Activated T-helper 2 cell treated with anti-CD3 and anti-CD28 coated beads, Interferon-gamma antibody, Interleukin-2, Interleukin-4, amounts not matched to agents 10 μg/mL and 5 μg/mL and 100 μg/mL, durations not matched to agents 14 hours and 24 hours and 36 hours (primary cell): ENCODE results near the gene SGPL1. TPM values are rescaled to one million over a fixed set of nuclear protein-coding genes. Genes with fewer than 3 reads are reported as not detected.
"Not testable (repeated sequence)": the region's sequence is repeated elsewhere in the genome, so short reads cannot be mapped to it uniquely, and the experiment has no call there.

Experiments used
- DNase-seq: peaks from one replicate; pipeline ENCODE4 v3.0.0; 2021; ENCODE audit warnings: low spot score
- H3K27ac Mint-ChIP-seq: one replicate; pipeline ENCODE4 v1.8.0; 2021; ENCODE audit warnings: mixed read lengths
- H3K27me3 Mint-ChIP-seq: one replicate; pipeline ENCODE4 v1.8.0; 2021; ENCODE audit warnings: low read depth, mixed read lengths
- H3K36me3 Mint-ChIP-seq: one replicate; pipeline ENCODE4 v1.8.0; 2021; ENCODE audit warnings: low read depth, mixed read lengths
- H3K4me1 Mint-ChIP-seq: one replicate; pipeline ENCODE4 v1.8.0; 2021; ENCODE audit warnings: low read depth, mixed read lengths
- H3K4me3 Mint-ChIP-seq: one replicate; pipeline ENCODE4 v1.8.0; 2021; ENCODE audit warnings: low read depth, mild to moderate bottlenecking, moderate library complexity, mixed read lengths
- H3K9me3 Mint-ChIP-seq: one replicate; pipeline ENCODE4 v1.8.0; 2021; ENCODE audit warnings: mixed read lengths
- intact Hi-C: fragments of 100-400 bp; cut with micrococcal nuclease; formaldehyde crosslinking; loops from one replicate; pipeline ENCODE4 v1.15.1; 2023
- total RNA-seq: library from RNA; stranded (reverse); gene quantifications from 2 replicates; pipeline ENCODE4 v1.2.3, GENCODE V29; 2022

Gene SGPL1
- total RNA-seq, 1 donor from 2014 or later = 124 TPM

DNA sequence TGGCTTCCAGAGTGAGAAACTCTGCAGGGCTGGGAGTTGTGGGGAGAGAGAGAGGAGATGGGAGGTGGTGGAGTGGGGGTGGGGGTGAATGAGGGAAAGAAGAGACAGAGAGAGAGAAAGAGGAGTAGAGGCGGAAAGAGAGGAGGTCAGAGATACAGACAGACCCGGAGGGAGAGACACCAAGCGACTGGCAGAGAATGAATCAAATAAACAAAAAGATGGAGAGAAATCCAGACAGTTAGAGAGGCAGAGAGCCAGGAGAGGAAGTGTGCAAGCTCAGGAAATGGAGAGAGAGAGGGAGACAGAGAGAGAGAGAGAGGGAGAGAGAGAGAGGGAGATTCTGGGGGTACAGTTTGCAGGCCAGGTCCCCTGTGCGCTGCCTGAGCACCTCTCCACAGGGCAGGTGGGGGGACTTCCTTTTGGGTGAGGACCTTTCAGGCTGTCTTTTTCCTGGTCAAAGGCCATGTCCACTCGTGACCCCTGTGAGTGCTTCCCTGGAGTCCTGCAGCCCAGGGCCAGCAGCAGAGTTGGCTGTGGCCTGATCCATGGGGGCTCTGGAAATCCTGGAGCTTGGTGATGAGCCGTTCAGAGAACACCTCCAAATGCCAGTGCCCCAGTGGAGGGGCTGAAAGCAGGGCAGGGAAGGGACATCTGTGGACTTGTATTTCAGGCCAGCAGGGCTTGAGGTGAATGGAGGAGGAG, 97.6 kb downstream of the SGPL1 start:
- no peaks in the 10 kb centered on the region for H3K27me3 Mint-ChIP-seq
- no peaks in the 10 kb centered on the region for H3K36me3 Mint-ChIP-seq
- intact Hi-C loops = no loop called here
- H3K4me1 Mint-ChIP-seq = no peaks in the 10 kb centered on the region
- DNase-seq = no peak
- no peaks in the 10 kb centered on the region for H3K9me3 Mint-ChIP-seq
- no peak overlapping the region for H3K27ac Mint-ChIP-seq
- no peak overlapping the region for H3K4me3 Mint-ChIP-seq

- Mint-ChIP-seq H3K27ac (no peak overlapping the region), H3K36me3 (no peaks in the 10 kb centered on the region)
Measured at GRCh38 chr10:70913893-70914240, 98.1 kb downstream of the SGPL1 start.

GRCh38 chr10:70914316-70914864, 98.6 kb downstream of the SGPL1 start:
- no peaks in the 10 kb centered on the region for H3K36me3 Mint-ChIP-seq
- intact Hi-C loops = no loop called here

More at GRCh38 chr10:70913893-70914240, 98.1 kb downstream of the SGPL1 start:
- no peak for DNase-seq
- Mint-ChIP-seq H3K27me3 (no peaks in the 10 kb centered on the region), H3K4me3 (no peak overlapping the region), H3K9me3 (no peaks in the 10 kb centered on the region), H3K4me1 (no peaks in the 10 kb centered on the region)
- intact Hi-C loops = no loop called here

DNA sequence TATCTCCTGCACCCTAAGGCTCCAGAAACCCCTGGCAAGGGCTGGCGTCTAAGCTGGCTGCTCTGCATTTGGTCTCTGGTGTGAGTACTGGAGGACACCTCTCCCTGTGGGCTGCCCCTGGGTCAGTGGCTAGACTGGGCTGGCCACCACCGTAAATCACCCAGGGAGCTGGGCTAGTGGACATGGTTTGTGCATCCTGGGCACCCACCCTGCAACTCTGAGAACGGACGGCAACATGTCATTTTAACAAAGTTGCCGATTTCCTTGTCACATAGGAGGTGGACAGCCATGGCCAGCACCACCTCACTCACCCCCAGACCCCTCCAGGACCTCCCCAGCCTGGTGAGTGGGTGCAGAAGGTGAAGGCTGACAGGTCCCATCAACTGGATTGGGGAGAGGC, 99.5 kb downstream of the SGPL1 start:
- Mint-ChIP-seq H3K4me3 (no peak overlapping the region), H3K9me3 (no peaks in the 10 kb centered on the region), H3K4me1 (no peaks in the 10 kb centered on the region), H3K27me3 (no peaks in the 10 kb centered on the region), H3K36me3 (no peaks in the 10 kb centered on the region), H3K27ac (no peak overlapping the region)
- intact Hi-C loops = no loop called here
- no peak for DNase-seq

More at GRCh38 chr10:70914316-70914864, 98.6 kb downstream of the SGPL1 start:
- Mint-ChIP-seq H3K9me3 (no peaks in the 10 kb centered on the region), H3K27ac (no peak overlapping the region), H3K4me3 (no peak overlapping the region), H3K27me3 (no peaks in the 10 kb centered on the region), H3K4me1 (no peaks in the 10 kb centered on the region)
- no peak for DNase-seq

GRCh38 chr10:70915806-70916205, 100.1 kb downstream of the SGPL1 start:
- no peaks in the 10 kb centered on the region for H3K36me3 Mint-ChIP-seq
- H3K27me3 Mint-ChIP-seq = no peaks in the 10 kb centered on the region
- no peak overlapping the region for H3K4me3 Mint-ChIP-seq
- H3K27ac Mint-ChIP-seq = no peak overlapping the region
- DNase-seq = no peak
- H3K4me1 Mint-ChIP-seq = no peaks in the 10 kb centered on the region
- intact Hi-C loops = no loop called here
- no peaks in the 10 kb centered on the region for H3K9me3 Mint-ChIP-seq

DNA sequence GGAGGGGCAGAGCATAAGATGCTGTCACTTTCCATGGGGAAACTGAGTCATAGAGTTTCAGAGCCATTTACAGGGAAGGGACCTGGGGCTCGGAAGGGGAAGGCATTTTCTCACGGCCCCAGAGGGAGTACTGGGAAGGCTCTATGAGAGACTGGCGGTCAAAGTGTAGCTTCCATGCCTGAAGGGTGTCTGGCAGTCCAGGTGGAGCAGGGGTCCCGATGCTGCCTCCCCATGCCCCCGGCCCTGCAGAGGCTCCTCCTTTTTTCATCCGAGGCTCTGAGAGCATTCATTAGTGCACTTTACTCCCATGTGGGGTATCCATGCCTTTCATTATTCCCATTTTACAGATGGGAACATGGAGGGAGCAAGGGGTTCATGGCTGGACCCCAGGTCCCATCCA, 100.5 kb downstream of the SGPL1 start:
- no peaks in the 10 kb centered on the region for H3K27me3 Mint-ChIP-seq
- DNase-seq = no peak
- no peak overlapping the region for H3K27ac Mint-ChIP-seq
- no peaks in the 10 kb centered on the region for H3K36me3 Mint-ChIP-seq
- H3K4me3 Mint-ChIP-seq = no peak overlapping the region
- intact Hi-C loops = no loop called here
- H3K4me1 Mint-ChIP-seq = no peaks in the 10 kb centered on the region
- no peaks in the 10 kb centered on the region for H3K9me3 Mint-ChIP-seq

- H3K9me3 Mint-ChIP-seq = no peaks in the 10 kb centered on the region
Measured at GRCh38 chr10:70917226-70917625, 101.5 kb downstream of the SGPL1 start.

GRCh38 chr10:70917635-70918034, 101.9 kb downstream of the SGPL1 start:
- H3K36me3 Mint-ChIP-seq = no peaks in the 10 kb centered on the region
- H3K27ac Mint-ChIP-seq = no peak overlapping the region
- H3K27me3 Mint-ChIP-seq = no peaks in the 10 kb centered on the region
- H3K9me3 Mint-ChIP-seq = no peaks in the 10 kb centered on the region
- H3K4me1 Mint-ChIP-seq = no peaks in the 10 kb centered on the region
- no peak overlapping the region for H3K4me3 Mint-ChIP-seq
- DNase-seq = no peak
- intact Hi-C loops = no loop called here

More at GRCh38 chr10:70917226-70917625, 101.5 kb downstream of the SGPL1 start:
- Mint-ChIP-seq H3K4me1 (no peaks in the 10 kb centered on the region), H3K27me3 (no peaks in the 10 kb centered on the region), H3K27ac (no peak overlapping the region), H3K4me3 (no peak overlapping the region), H3K36me3 (no peaks in the 10 kb centered on the region)
- intact Hi-C loops = no loop called here
- DNase-seq = no peak

- Mint-ChIP-seq H3K27me3 (peaks cover 3% of the 10 kb centered on the region), H3K4me1 (no peaks in the 10 kb centered on the region), H3K4me3 (no peak overlapping the region), H3K9me3 (no peaks in the 10 kb centered on the region), H3K36me3 (no peaks in the 10 kb centered on the region), H3K27ac (no peak overlapping the region)
- intact Hi-C loops = no loop called here
- DNase-seq = no peak
Measured at GRCh38 chr10:70918851-70919530, 103.2 kb downstream of the SGPL1 start.

- H3K4me1 Mint-ChIP-seq, H3K27ac Mint-ChIP-seq, intact Hi-C loops, DNase-seq, H3K27me3 Mint-ChIP-seq, H3K9me3 Mint-ChIP-seq, H3K36me3 Mint-ChIP-seq, H3K4me3 Mint-ChIP-seq: not testable (repeated sequence)
Measured at GRCh38 chr10:70919906-70920305, 104.2 kb downstream of the SGPL1 start.

DNA sequence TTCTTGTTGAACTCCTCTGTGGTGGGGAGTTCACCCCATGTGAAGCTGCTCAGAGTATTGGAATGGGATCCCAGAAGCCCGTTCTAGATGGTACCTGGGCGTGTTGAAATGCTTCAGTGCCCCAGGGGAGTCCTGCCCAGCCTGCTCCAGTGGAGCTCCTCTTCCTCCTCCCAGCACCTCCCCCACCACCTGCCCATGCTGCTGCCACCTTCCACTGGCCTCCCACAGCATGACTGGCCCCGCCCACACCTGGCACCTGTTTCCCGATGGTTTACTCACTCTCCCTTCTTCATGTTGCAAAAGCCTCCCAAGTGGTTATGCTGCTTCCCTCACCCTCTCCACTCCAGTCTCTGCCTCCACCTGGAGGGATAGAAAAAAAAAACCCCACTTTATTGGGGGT, 104.8 kb downstream of the SGPL1 start:
- H3K4me3 Mint-ChIP-seq = no peak overlapping the region
- intact Hi-C loops = no loop called here
- peaks cover 5% of the 10 kb centered on the region for H3K27me3 Mint-ChIP-seq
- no peaks in the 10 kb centered on the region for H3K9me3 Mint-ChIP-seq
- H3K27ac Mint-ChIP-seq = no peak overlapping the region
- peaks cover 3% of the 10 kb centered on the region for H3K4me1 Mint-ChIP-seq
- H3K36me3 Mint-ChIP-seq = no peaks in the 10 kb centered on the region
- no peak for DNase-seq

DNA sequence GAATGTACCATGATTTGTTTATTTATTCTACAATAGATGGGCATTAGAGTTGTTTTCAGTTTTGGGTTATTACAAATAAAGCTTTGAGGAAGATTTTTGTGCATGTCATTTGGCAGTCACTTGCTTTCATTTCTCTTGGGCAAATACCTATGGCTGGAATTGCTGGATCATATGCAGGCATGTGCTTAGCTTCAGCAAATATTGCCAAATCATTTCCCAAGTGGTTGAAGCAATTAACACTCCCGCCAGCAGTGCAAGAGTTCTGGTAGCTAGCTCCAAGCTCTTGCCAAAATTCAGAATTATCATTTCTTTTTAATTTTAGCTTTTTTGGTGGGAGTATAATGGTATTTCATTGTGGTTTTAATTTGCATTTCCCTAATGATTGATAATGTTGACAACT, 105.5 kb downstream of the SGPL1 start:
- DNase-seq = no peak
- H3K9me3 Mint-ChIP-seq = no peaks in the 10 kb centered on the region
- H3K27ac Mint-ChIP-seq = no peak overlapping the region
- intact Hi-C loops = no loop called here
- no peaks in the 10 kb centered on the region for H3K36me3 Mint-ChIP-seq
- H3K4me3 Mint-ChIP-seq = no peak overlapping the region
- peaks cover 3% of the 10 kb centered on the region for H3K4me1 Mint-ChIP-seq
- peaks cover 5% of the 10 kb centered on the region for H3K27me3 Mint-ChIP-seq

DNA sequence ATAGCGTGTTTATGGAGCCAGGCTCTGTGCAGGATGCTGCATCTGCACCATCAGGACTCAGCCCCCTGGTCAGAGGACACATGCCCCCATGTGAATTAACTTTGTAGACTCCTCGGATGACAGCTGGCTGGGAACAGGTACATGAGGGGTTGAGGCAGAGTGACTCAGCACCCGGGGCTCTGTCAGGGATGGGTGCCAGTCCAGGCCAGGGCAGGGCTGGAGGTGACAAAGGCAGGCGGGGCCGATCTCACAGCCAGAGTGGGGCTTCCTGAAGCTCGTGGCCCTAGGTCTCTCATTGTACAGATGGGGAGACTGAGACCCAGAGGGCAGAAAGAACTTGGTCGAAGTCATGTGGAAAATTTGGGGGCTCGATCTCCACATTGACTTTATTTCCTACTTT, 107.9 kb downstream of the SGPL1 start:
- Mint-ChIP-seq H3K4me1 (peaks cover 3% of the 10 kb centered on the region), H3K27ac (no peak overlapping the region), H3K36me3 (no peaks in the 10 kb centered on the region), H3K4me3 (no peak overlapping the region), H3K27me3 (peaks cover 5% of the 10 kb centered on the region), H3K9me3 (no peaks in the 10 kb centered on the region)
- DNase-seq = no peak
- intact Hi-C loops = no loop called here
